Measurements from ENCODE around the gene CDNF. TPM values are rescaled to one million over a fixed set of nuclear protein-coding genes. Genes with fewer than 3 reads are reported as not detected.
A peak's percentile ranks its signal among the peaks of the same experiment; 100 is the strongest.

Gene CDNF
- total and polyA plus RNA-seq, 5 donors from 2014 or later = 0.32 to 2.1 (median 1.7) TPM

DNA sequence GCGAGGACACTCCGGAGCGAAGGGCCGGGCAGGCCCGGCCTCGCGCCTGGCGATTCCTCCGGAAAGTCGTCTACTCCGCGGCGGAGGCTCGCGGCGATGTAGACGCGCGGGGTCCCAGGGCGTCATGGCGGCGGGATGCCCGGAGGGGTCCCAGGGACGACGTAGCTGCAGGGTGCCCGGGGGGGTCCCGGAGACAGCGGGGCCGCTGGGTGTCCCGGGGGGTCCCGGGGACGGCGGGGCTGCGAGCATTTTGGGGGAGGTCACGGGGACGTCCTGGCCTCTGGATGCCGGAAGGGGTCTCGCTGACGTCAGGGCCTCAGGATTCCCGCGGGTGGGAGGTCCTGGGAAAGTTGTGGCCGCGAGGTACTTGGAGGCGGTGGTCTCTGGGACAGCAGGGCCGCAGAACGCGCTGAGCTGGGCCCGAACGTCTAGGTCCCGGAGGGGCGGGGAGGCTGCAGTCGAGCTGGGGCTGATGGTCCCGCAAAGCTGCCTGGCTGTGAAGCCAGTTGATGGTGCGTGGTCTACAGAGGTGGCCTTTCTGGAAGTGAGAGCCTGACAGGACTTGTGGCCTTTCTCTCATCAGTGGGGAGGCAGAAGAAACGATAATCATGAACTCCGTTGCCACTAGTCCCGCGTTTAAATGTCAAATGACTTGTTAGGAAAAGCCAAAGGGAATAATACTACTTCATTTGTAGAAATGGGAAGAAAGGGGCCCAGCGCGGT, 906 bp upstream of the CDNF start:
- ATAC-seq (ENCODE audit: low read depth in 2 of 2) (peak in 1 of 2 donors; percentile 0), DNase-seq (peak; percentile 11 to 37 (median 21))
- peaks cover 31% of the 10 kb centered on the region for H3K36me3 ChIP-seq (ENCODE audit: control insufficient read depth, insufficient read depth, low read length)
- Mint-ChIP-seq H3K27ac (peak overlapping the region; percentile 95 to 99 (median 98)), H3K36me3 (peaks cover 3% of the 10 kb centered on the region), H3K27me3 (no peaks in the 10 kb centered on the region), H3K9me3 (no peaks in the 10 kb centered on the region), H3K4me1 (peaks cover 15 to 37% (median 27%) of the 10 kb centered on the region in 4 donors), H3K4me3 (peak overlapping the region; percentile 96 to 99 (median 97))
- peak overlapping the region; percentile 90 for H3K27ac ChIP-seq (ENCODE audit: insufficient read depth, low read length, poor library complexity, severe bottlenecking)
- H3K4me1 ChIP-seq (ENCODE audit: control insufficient read depth, insufficient read depth, low read length, poor library complexity, severe bottlenecking) = peaks cover 22% of the 10 kb centered on the region
- no peaks in the 10 kb centered on the region for H3K9me3 ChIP-seq (ENCODE audit: control insufficient read depth in 2 of 2, low read length in 2 of 2)
- peak overlapping the region; percentile 91 for H3K4me3 ChIP-seq (ENCODE audit: low read depth, low read length)
- no peaks in the 10 kb centered on the region for H3K27me3 ChIP-seq (ENCODE audit: control insufficient read depth, insufficient read depth, low read length)

DNA sequence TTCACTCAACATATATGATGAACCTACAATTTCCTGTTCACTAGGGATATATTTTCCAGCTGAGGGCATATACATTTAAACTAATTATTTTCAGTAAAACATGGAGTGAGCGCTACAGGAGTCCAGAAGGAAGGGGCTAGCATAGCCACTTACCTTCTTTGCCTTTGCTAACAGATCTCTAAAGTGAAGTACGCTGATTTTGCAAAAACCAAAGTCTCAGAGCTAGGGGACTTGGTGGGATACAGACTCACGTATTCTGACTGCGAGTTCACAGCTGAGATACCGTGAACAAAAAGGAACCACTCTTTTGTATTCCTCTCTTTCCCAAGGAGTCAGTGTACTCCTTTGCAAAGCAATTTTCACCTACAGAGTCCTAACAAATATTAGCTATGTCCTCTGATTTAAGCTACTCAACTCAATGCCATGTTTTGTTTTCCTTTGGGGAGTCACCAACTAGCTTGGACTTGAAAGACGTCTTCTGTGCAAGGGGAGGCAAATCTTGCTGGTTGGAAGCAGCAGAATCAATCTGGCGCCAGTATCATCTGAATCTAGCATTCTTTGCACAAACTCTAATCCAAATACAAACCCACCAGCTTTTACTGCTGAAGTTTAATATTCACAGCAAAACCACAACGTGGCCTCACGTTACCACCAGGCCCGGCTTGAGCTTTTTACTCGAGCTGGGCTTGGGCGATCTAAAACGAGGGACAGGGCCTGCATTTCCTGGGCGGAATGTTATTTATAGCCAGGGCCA, 657 bp downstream of the CDNF start:
- DNase-seq (peak in 1 of 3 donors; percentile 1), ATAC-seq (ENCODE audit: low read depth in 2 of 2) (no peak)
- H3K4me3 Mint-ChIP-seq = peak overlapping the region; percentile 96 to 99 (median 97)
- Histone ChIP-seq H3K4me1 (ENCODE audit: control insufficient read depth, insufficient read depth, low read length, poor library complexity, severe bottlenecking) (peaks cover 22% of the 10 kb centered on the region), H3K27ac (ENCODE audit: insufficient read depth, low read length, poor library complexity, severe bottlenecking) (peak overlapping the region; percentile 90), H3K27me3 (ENCODE audit: control insufficient read depth, insufficient read depth, low read length) (no peaks in the 10 kb centered on the region), H3K36me3 (ENCODE audit: control insufficient read depth, insufficient read depth, low read length) (peaks cover 16% of the 10 kb centered on the region), H3K9me3 (ENCODE audit: control insufficient read depth in 2 of 2, low read length in 2 of 2) (no peaks in the 10 kb centered on the region), H3K4me3 (ENCODE audit: low read depth, low read length) (peak overlapping the region; percentile 81)
- H3K4me1 Mint-ChIP-seq = peaks cover 15 to 37% (median 27%) of the 10 kb centered on the region in 4 donors
- H3K27ac Mint-ChIP-seq = peak overlapping the region; percentile 95 to 99 (median 98)
- no peaks in the 10 kb centered on the region for H3K9me3 Mint-ChIP-seq
- no peaks in the 10 kb centered on the region for H3K27me3 Mint-ChIP-seq
- H3K36me3 Mint-ChIP-seq = peaks cover 11% of the 10 kb centered on the region

GRCh38 chr10:14836208-14836607, 1.6 kb downstream of the CDNF start:
- H3K36me3 ChIP-seq (ENCODE audit: control insufficient read depth, insufficient read depth, low read length) = peaks cover 6% of the 10 kb centered on the region
- Mint-ChIP-seq H3K36me3 (peaks cover 11% of the 10 kb centered on the region), H3K9me3 (no peaks in the 10 kb centered on the region), H3K27ac (no peak overlapping the region), H3K27me3 (no peaks in the 10 kb centered on the region), H3K4me1 (peaks cover 15 to 32% (median 24%) of the 10 kb centered on the region in 4 donors), H3K4me3 (peak overlapping the region; percentile 2 to 99 (median 96))
- no peak overlapping the region for H3K4me3 ChIP-seq (ENCODE audit: low read depth, low read length)
- no peak overlapping the region for H3K27ac ChIP-seq (ENCODE audit: insufficient read depth, low read length, poor library complexity, severe bottlenecking)
- DNase-seq (no peak), ATAC-seq (ENCODE audit: low read depth in 2 of 2) (no peak)
- no peaks in the 10 kb centered on the region for H3K9me3 ChIP-seq (ENCODE audit: control insufficient read depth in 2 of 2, low read length in 2 of 2)
- no peaks in the 10 kb centered on the region for H3K27me3 ChIP-seq (ENCODE audit: control insufficient read depth, insufficient read depth, low read length)
- peaks cover 22% of the 10 kb centered on the region for H3K4me1 ChIP-seq (ENCODE audit: control insufficient read depth, insufficient read depth, low read length, poor library complexity, severe bottlenecking)

DNA sequence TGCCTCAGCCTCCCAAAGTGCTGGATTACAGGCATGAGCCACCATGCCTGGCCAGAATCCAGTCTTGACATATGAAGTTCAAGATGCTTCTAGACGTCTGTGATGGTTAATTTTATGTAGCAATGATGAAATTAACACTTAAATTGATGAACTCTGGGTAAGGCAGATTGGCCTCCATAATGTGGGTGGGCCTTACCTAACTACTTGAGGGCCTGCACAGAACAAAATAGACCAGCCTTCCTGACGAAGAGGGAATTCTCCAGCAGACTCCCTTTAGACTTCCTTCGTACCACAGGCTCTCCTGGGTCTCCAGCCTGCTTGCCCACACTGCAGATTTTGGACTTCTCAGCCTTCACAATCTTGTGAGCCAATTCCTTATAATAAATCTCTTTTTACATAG, 4.7 kb downstream of the CDNF start:
- Mint-ChIP-seq H3K27ac (no peak overlapping the region), H3K9me3 (no peaks in the 10 kb centered on the region), H3K4me1 (peaks cover 6 to 12% (median 9%) of the 10 kb centered on the region in 4 donors), H3K4me3 (no peak overlapping the region), H3K27me3 (no peaks in the 10 kb centered on the region), H3K36me3 (peaks cover 8% of the 10 kb centered on the region)
- ATAC-seq (ENCODE audit: low read depth in 2 of 2) (no peak), DNase-seq (no peak)
- H3K36me3 ChIP-seq (ENCODE audit: control insufficient read depth, insufficient read depth, low read length) = no peaks in the 10 kb centered on the region
- H3K4me3 ChIP-seq (ENCODE audit: low read depth, low read length) = no peak overlapping the region
- H3K4me1 ChIP-seq (ENCODE audit: control insufficient read depth, insufficient read depth, low read length, poor library complexity, severe bottlenecking) = peaks cover 9% of the 10 kb centered on the region
- H3K27ac ChIP-seq (ENCODE audit: insufficient read depth, low read length, poor library complexity, severe bottlenecking) = no peak overlapping the region
- H3K27me3 ChIP-seq (ENCODE audit: control insufficient read depth, insufficient read depth, low read length) = no peaks in the 10 kb centered on the region
- no peaks in the 10 kb centered on the region for H3K9me3 ChIP-seq (ENCODE audit: control insufficient read depth in 2 of 2, low read length in 2 of 2)

DNA sequence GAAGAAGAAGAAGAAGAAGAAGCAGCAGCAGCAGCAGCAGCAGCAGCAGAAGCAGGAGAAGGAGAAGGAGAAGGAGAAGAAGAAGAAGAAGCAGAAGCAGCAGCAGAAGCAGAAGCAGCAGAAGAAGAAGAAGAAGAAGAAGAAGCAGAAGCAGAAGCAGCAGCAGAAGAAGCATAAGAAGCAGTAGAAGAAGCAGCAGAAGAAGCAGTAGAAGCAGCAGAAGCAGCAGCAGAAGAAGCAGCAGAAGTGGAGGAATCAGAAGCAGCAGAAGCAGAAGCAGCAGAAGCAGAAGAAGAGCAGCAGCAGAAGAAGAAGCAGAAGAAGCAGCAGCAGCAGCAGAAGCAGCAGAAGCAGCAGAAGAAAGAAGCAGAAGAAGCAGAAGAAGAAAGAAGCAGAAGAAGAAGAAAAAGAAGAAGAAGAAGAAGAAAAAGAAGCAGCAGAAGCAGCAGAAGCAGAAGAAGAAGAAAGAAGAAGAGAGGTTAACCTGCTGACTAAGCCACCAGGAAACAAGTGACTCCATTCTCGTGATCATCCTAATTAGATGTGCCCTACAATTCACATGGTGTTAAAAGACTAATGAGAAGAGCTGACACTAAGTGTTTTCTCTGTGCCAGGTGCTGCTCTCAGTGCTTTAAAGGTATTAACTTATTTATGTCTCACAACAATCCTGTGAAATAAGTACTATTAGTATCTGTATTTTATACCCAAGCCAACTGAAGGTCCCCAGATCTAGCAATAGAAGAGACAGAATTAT, 11.6 kb downstream of the CDNF start:
- Mint-ChIP-seq H3K27me3 (no peaks in the 10 kb centered on the region), H3K4me1 (peaks cover 0 to 6% (median 4%) of the 10 kb centered on the region in 4 donors), H3K4me3 (no peak overlapping the region), H3K27ac (peak overlapping the region in 2 of 3 donors; percentile 23 to 88), H3K36me3 (no peaks in the 10 kb centered on the region), H3K9me3 (no peaks in the 10 kb centered on the region)
- Histone ChIP-seq H3K4me1 (ENCODE audit: control insufficient read depth, insufficient read depth, low read length, poor library complexity, severe bottlenecking) (no peaks in the 10 kb centered on the region), H3K27ac (ENCODE audit: insufficient read depth, low read length, poor library complexity, severe bottlenecking) (no peak overlapping the region), H3K27me3 (ENCODE audit: control insufficient read depth, insufficient read depth, low read length) (no peaks in the 10 kb centered on the region), H3K4me3 (ENCODE audit: low read depth, low read length) (no peak overlapping the region), H3K9me3 (ENCODE audit: control insufficient read depth in 2 of 2, low read length in 2 of 2) (no peaks in the 10 kb centered on the region), H3K36me3 (ENCODE audit: control insufficient read depth, insufficient read depth, low read length) (no peaks in the 10 kb centered on the region)
- DNase-seq = no peak
- ATAC-seq (ENCODE audit: low read depth in 2 of 2) = no peak

DNA sequence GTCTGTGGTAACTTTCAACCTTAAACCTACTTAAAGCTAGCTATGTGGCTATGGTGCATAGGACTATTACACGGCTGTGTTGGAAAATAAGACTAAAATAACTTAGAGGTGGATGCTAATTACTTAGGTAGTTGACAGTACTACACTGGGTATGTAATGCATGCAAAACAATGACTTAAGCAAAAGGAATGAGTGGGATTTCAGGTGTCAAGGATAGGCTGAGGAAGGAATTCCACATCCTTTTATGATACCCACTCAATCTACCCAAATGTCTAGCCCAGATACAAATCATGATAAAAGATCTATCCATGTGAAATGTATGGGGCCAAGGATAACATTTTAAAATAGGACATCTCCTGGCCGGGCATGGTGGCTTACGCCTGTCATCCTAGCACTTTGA, 13.9 kb downstream of the CDNF start:
- DNase-seq = no peak
- Mint-ChIP-seq H3K27ac (no peak overlapping the region), H3K4me3 (no peak overlapping the region), H3K4me1 (peaks cover 0 to 6% (median 4%) of the 10 kb centered on the region in 4 donors), H3K9me3 (no peaks in the 10 kb centered on the region), H3K27me3 (no peaks in the 10 kb centered on the region), H3K36me3 (no peaks in the 10 kb centered on the region)
- no peaks in the 10 kb centered on the region for H3K9me3 ChIP-seq (ENCODE audit: control insufficient read depth in 2 of 2, low read length in 2 of 2)
- no peaks in the 10 kb centered on the region for H3K4me1 ChIP-seq (ENCODE audit: control insufficient read depth, insufficient read depth, low read length, poor library complexity, severe bottlenecking)
- no peaks in the 10 kb centered on the region for H3K36me3 ChIP-seq (ENCODE audit: control insufficient read depth, insufficient read depth, low read length)
- H3K27me3 ChIP-seq (ENCODE audit: control insufficient read depth, insufficient read depth, low read length) = no peaks in the 10 kb centered on the region
- H3K27ac ChIP-seq (ENCODE audit: insufficient read depth, low read length, poor library complexity, severe bottlenecking) = no peak overlapping the region
- ATAC-seq (ENCODE audit: low read depth in 2 of 2) = no peak
- H3K4me3 ChIP-seq (ENCODE audit: low read depth, low read length) = no peak overlapping the region

DNA sequence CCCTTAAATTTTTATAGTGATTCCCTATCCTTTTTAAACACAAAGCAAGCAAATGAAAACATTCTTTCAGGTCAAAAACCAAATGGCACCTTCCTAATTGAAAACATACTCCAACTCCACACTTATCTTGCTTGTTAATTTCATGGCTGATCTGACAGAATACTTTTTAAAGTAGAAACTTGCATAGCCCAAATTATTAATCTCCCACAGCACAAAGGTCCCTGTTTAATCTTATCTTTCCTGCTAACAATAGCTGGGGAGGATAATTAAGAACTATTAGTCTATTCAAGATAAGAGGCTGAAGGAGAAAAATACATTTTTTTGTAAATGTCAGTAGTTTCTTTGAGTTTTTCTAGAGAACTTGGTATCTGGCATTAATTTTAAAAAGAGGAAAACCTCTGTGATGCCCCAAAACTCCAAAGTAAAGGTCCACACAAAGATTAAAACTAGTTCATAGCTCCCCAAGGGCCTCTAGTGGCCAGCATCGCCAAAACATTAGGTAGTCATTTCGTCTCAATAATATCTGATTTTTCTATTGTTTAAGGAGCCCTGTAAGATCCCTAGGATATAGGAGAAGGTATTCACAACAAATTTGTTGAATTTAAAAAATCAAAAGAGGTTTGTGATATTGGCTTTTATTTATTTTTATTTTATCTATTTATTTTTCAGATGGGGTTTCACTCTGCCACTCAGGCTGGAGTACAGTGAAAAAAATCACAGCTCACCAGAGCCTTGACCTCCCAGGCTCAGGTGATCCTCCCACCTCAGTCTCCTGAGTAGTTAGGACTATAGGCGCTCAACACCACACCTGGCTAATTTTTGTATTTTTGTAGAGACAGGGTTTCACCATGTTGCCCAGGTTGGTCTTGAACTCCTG, 14.7 kb downstream of the CDNF start:
- no peak for ATAC-seq (ENCODE audit: low read depth in 2 of 2)
- H3K4me1 Mint-ChIP-seq = peaks cover 0 to 6% (median 4%) of the 10 kb centered on the region in 4 donors
- Histone ChIP-seq H3K4me1 (ENCODE audit: control insufficient read depth, insufficient read depth, low read length, poor library complexity, severe bottlenecking) (no peaks in the 10 kb centered on the region), H3K27me3 (ENCODE audit: control insufficient read depth, insufficient read depth, low read length) (no peaks in the 10 kb centered on the region), H3K27ac (ENCODE audit: insufficient read depth, low read length, poor library complexity, severe bottlenecking) (no peak overlapping the region), H3K4me3 (ENCODE audit: low read depth, low read length) (no peak overlapping the region), H3K9me3 (ENCODE audit: control insufficient read depth in 2 of 2, low read length in 2 of 2) (no peaks in the 10 kb centered on the region), H3K36me3 (ENCODE audit: control insufficient read depth, insufficient read depth, low read length) (no peaks in the 10 kb centered on the region)
- no peaks in the 10 kb centered on the region for H3K27me3 Mint-ChIP-seq
- no peaks in the 10 kb centered on the region for H3K36me3 Mint-ChIP-seq
- no peak overlapping the region for H3K4me3 Mint-ChIP-seq
- H3K27ac Mint-ChIP-seq = peak overlapping the region in 2 of 3 donors; percentile 3 to 19
- H3K9me3 Mint-ChIP-seq = no peaks in the 10 kb centered on the region
- DNase-seq = peak in 2 of 3 donors; percentile 36 to 47

Data from CD4-positive, CD25-positive, alpha-beta regulatory T cell (primary cell).